Liver (tissue), 9 donors: ENCODE measurements around the gene SPANXB1. TPM values are rescaled to one million over a fixed set of nuclear protein-coding genes. Genes with fewer than 3 reads are reported as not detected.
"Not testable (repeated sequence)": the region's sequence is repeated elsewhere in the genome, so short reads cannot be mapped to it uniquely, and the experiment has no call there.

Experiments used
- DNase-seq: peaks from one replicate; pipeline ENCODE4 v3.0.0-alpha.2; 2017; ENCODE audit warnings: low spot score
- H3K27ac ChIP-seq, 2 donors: one replicate each; pipeline ENCODE4 v1.7.0; 2013; ENCODE audit warnings: inconsistent platforms in 2 of 2, low read length in 2 of 2, control low read depth in 1 of 2, low read depth in 1 of 2, mild to moderate bottlenecking in 1 of 2
- H3K27me3 ChIP-seq, 4 donors: one replicate each; pipeline versions ENCODE4 v1.6.1 to v1.7.0; 2013; ENCODE audit warnings: low read length in 3 of 4, inconsistent platforms in 1 of 4, mild to moderate bottlenecking in 1 of 4, moderate library complexity in 1 of 4; ENCODE audit not compliant: control insufficient read depth in 4 of 4, insufficient read depth in 4 of 4
- H3K36me3 ChIP-seq, 4 donors: one replicate each; pipeline versions ENCODE4 v1.6.1 to v1.7.0; 2013; ENCODE audit warnings: low read length in 3 of 4, mild to moderate bottlenecking in 3 of 4, low read depth in 1 of 4, moderate library complexity in 1 of 4; ENCODE audit not compliant: control insufficient read depth in 4 of 4, insufficient read depth in 3 of 4
- H3K4me1 ChIP-seq, 4 donors: one replicate each; pipeline versions ENCODE4 v1.6.1 to v1.7.0; 2013; ENCODE audit warnings: low read length in 3 of 4, mild to moderate bottlenecking in 3 of 4, moderate library complexity in 1 of 4; ENCODE audit not compliant: control insufficient read depth in 4 of 4, insufficient read depth in 4 of 4
- H3K4me3 ChIP-seq, 3 donors: one replicate each; pipeline versions ENCODE4 v1.6.1 to v1.7.0; 2013; ENCODE audit warnings: low read length in 3 of 3, control low read depth in 1 of 3, low read depth in 1 of 3, mild to moderate bottlenecking in 1 of 3
- H3K9ac ChIP-seq, 2 donors: one replicate each; pipeline ENCODE4 v1.7.0; 2013; ENCODE audit warnings: low read length in 2 of 2, mild to moderate bottlenecking in 2 of 2, moderate library complexity in 2 of 2, control low read depth in 1 of 2, low read depth in 1 of 2
- H3K9me3 ChIP-seq, 4 donors: one replicate each; pipeline versions ENCODE4 v1.6.1 to v1.7.0; 2013; ENCODE audit warnings: low read length in 3 of 4; ENCODE audit not compliant: control insufficient read depth in 4 of 4
- CTCF ChIP-seq: fragments of 150-350 bp; IDR thresholded peaks from 2 replicates; pipeline ENCODE4 v1.5.1; 2017; ENCODE audit warnings: improper control_type of control experiment, low read depth, low read length; ENCODE audit not compliant: missing input control
- RAD21 ChIP-seq, 2 donors: IDR thresholded peaks; 2 replicates each; pipeline ENCODE4 v1.6.1; 2016; ENCODE audit warnings: antibody characterized with exemption in 2 of 2, mild to moderate bottlenecking in 2 of 2
- WGBS: extraction: QIAGEN DNeasy Blood & Tissue Kit; methylation state at CpG from one replicate; pipeline ENCODE4 v1.1.7; 2013; 5-methylcytosine and 5-hydroxymethylcytosine counted together
- polyA plus RNA-seq, 2 donors: library from polyadenylated mRNA; stranded (reverse) in 1 of 2; unstranded in 1 of 2; fragments of 200-250 nt in 1 of 2; fragments of >200 nt in 1 of 2; fragmentation: Nextera tagmentation in 1 of 2; extraction: Ambion mirVana in 1 of 2; gene quantifications; one replicate each; pipeline versions ENCODE4 v1.2.1 to v1.2.3, GENCODE V29; 2013 to 2015
- total RNA-seq, 2 donors: library from RNA; depleted of rRNA; stranded (reverse); fragments of >200 nt; gene quantifications; one replicate each; pipeline ENCODE4 v1.2.3, GENCODE V29; 2014
- donor health status: healthy.
- donor health status: healthy.
- donor health status: healthy.
- donor health status: healthy.
- donor health status: healthy.

SPANXB1 gene
- total and polyA plus RNA-seq, 4 donors = not detected

DNA sequence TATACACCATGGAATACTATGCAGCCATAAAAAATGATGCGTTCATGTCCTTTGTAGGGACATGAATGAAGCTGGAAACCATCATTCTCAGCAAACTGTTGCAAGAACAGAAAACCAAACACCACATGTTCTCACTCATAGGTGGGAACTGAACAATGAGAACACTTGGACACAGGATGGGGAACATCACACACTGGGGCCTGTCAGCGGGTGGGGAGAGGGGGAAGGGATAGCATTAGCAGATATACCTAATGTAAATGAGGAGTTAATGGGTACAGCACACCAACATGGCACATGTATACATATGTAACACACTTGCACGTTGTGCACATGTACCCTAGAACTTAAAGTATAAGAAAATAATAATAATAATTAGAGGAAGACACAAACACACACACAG, 47.5 kb downstream of the SPANXB1 start:
- H3K27ac ChIP-seq, H3K27me3 ChIP-seq, H3K4me3 ChIP-seq, H3K9ac ChIP-seq, H3K4me1 ChIP-seq, H3K36me3 ChIP-seq, H3K9me3 ChIP-seq, DNase-seq: not testable (repeated sequence)
- 92% methylated on average over 3 of the region's 3 CpGs for WGBS

DNA sequence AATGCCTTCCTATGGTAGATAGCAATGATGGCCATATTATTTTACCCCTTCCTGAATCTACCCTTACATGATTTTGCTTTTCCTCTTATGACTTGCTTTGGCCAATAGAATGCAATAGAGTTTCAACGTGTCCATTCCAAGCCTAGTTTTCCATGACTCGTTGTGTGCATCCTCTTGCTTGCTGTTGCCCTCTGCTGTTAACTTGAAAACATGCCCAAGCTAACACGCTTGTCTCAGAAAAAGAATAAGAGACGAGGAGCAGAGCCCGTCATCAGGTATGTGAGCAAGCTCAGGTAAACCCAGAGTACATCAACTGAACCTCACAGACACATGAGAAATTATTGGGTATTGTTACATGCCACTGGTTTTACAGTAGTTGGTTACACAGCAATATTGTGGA, 49.7 kb downstream of the SPANXB1 start:
- TF ChIP-seq CTCF (peak; percentile 21), RAD21 (IDR thresholded peaks at IDR 0.05) (peak; percentile 49 to 59)
- not testable (repeated sequence) for H3K9ac ChIP-seq, DNase-seq, H3K27me3 ChIP-seq, H3K27ac ChIP-seq, H3K4me1 ChIP-seq, H3K36me3 ChIP-seq, H3K9me3 ChIP-seq, H3K4me3 ChIP-seq
- 41% methylated on average over 5 of the region's 5 CpGs for WGBS

Other genes starting within 250 kb of the SPANXB1 start
- gene LDOC1, start 174.5 kb downstream of the SPANXB1 start, total RNA-seq = 10 to 100 TPM in 1 of 2 donors, under 1 TPM in 1; 0.59 to 12.9 TPM
- 1 to 10 TPM; 2.8 to 2.9 TPM for gene LDOC1, start 174.5 kb downstream of the SPANXB1 start, polyA plus RNA-seq
- not detected for gene SPANXC, start 239.9 kb downstream of the SPANXB1 start, total RNA-seq
- not detected for gene SPANXC, start 239.9 kb downstream of the SPANXB1 start, polyA plus RNA-seq